A549 (cell line): ENCODE data around the gene DYRK1A.

Experiments used
- HDAC2 ChIP-seq: fragments of 200-600 bp; sonication (generic); IDR thresholded peaks from 2 replicates; pipeline ENCODE4 v1.6.1; 2016
- KDM1A ChIP-seq: fragments of 200-600 bp; sonication (generic); IDR thresholded peaks from 2 replicates; pipeline ENCODE4 v1.6.1; 2016; ENCODE audit warnings: low read depth, mild to moderate bottlenecking
- MYC ChIP-seq: IDR thresholded peaks from 2 replicates; pipeline ENCODE4 v1.6.1; 2012; ENCODE audit warnings: mild to moderate bottlenecking, inconsistent platforms, low read length, improper control_type of control experiment, borderline replicate concordance
- PHF8 ChIP-seq: fragments of 200-600 bp; sonication (generic); IDR thresholded peaks from 2 replicates; pipeline ENCODE4 v1.6.1; 2016; ENCODE audit warnings: low read depth, mild to moderate bottlenecking, antibody characterized with exemption, moderate library complexity, borderline replicate concordance
- POLR2A ChIP-seq: IDR thresholded peaks from 2 replicates; pipeline ENCODE4 v1.6.1; 2012; ENCODE audit warnings: mild to moderate bottlenecking, low read length
- RAD21 ChIP-seq, 2 experiments: fragments of >200 bp in 1 of 2; sonication (Bioruptor Twin) in 1 of 2; formaldehyde crosslinking in 1 of 2; IDR thresholded peaks in 1 of 2; conservative IDR thresholded peaks in 1 of 2; 2 replicates in 1 of 2; 3 replicates in 1 of 2; pipeline ENCODE4 v1.6.1; 2012 to 2018; ENCODE audit warnings: inconsistent platforms in 1 of 2
- RCOR1 ChIP-seq: fragments of 150-350 bp; IDR thresholded peaks from 2 replicates; pipeline ENCODE4 v1.6.1; 2014; ENCODE audit warnings: antibody characterized with exemption, low read length, low read depth
- REST ChIP-seq: fragments of 200-600 bp; sonication (generic); IDR thresholded peaks from 2 replicates; pipeline ENCODE4 v1.6.1; 2016; ENCODE audit warnings: antibody characterized with exemption, mild to moderate bottlenecking, moderate library complexity
- SREBF2 ChIP-seq: fragments of 450-650 bp; IDR thresholded peaks from 2 replicates; pipeline ENCODE4 v1.6.1; 2014; ENCODE audit warnings: mild to moderate bottlenecking, moderate library complexity
- USF2 ChIP-seq: fragments of 450-650 bp; IDR thresholded peaks from 2 replicates; pipeline ENCODE4 v1.6.1; 2014; ENCODE audit warnings: antibody characterized with exemption
- TF ChIP-seq, protein P1 (sequence below): fragments of >200 bp; sonication (Bioruptor Twin); formaldehyde crosslinking; IDR thresholded peaks from 3 replicates; pipeline ENCODE4 v1.5.1; 2016

- TF ChIP-seq, protein P1, sequence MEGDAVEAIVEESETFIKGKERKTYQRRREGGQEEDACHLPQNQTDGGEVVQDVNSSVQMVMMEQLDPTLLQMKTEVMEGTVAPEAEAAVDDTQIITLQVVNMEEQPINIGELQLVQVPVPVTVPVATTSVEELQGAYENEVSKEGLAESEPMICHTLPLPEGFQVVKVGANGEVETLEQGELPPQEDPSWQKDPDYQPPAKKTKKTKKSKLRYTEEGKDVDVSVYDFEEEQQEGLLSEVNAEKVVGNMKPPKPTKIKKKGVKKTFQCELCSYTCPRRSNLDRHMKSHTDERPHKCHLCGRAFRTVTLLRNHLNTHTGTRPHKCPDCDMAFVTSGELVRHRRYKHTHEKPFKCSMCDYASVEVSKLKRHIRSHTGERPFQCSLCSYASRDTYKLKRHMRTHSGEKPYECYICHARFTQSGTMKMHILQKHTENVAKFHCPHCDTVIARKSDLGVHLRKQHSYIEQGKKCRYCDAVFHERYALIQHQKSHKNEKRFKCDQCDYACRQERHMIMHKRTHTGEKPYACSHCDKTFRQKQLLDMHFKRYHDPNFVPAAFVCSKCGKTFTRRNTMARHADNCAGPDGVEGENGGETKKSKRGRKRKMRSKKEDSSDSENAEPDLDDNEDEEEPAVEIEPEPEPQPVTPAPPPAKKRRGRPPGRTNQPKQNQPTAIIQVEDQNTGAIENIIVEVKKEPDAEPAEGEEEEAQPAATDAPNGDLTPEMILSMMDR: no peak
- TF ChIP-seq USF2: no peak
- no peak for TF ChIP-seq RCOR1
- TF ChIP-seq REST: no peak
- TF ChIP-seq POLR2A: no peak
- no peak for TF ChIP-seq KDM1A
- no peak for TF ChIP-seq PHF8
- no peak for TF ChIP-seq MYC
- TF ChIP-seq SREBF2: no peak
- TF ChIP-seq RAD21 (conservative IDR thresholded peaks at IDR 0.05 in 1 of 2, IDR thresholded peaks at IDR 0.05 in 1 of 2): no peak
- TF ChIP-seq HDAC2: no peak
These were observed 66.3 kb downstream of the DYRK1A start for GRCh38 chr21:37432710-37433455.
